Activated naive CD4-positive, alpha-beta T cell treated with anti-CD3 and anti-CD28 coated beads, Interleukin-2, amount 50 U/mL, for 72 hours (primary cell): Measurements from ENCODE around the gene BGLAP. TPM values are rescaled to one million over a fixed set of nuclear protein-coding genes. Genes with fewer than 3 reads are reported as not detected.
"Not testable (repeated sequence)": the region's sequence is repeated elsewhere in the genome, so short reads cannot be mapped to it uniquely, and the experiment has no call there.

Experiments used
- ATAC-seq, 2 donors: fragments of 150-1000 bp; cut with Tn5 transposase; 2 replicates each; pipeline ENCODE4 v1.10.0; 2021; ENCODE audit warnings: mild to moderate bottlenecking in 2 of 2, moderate library complexity in 2 of 2
- DNase-seq, 2 donors: peaks; one replicate each; pipeline ENCODE4 v3.0.0; 2021 to 2022; ENCODE audit warnings: low spot score in 2 of 2
- H3K27ac Mint-ChIP-seq, 2 donors: one replicate each; pipeline ENCODE4 v1.8.0; 2022; ENCODE audit warnings: mild to moderate bottlenecking in 2 of 2, mixed read lengths in 2 of 2
- H3K36me3 Mint-ChIP-seq, 2 donors: one replicate each; pipeline ENCODE4 v1.8.0; 2022; ENCODE audit warnings: mixed read lengths in 2 of 2
- H3K9me3 Mint-ChIP-seq, 2 donors: one replicate each; pipeline ENCODE4 v1.8.0; 2022; ENCODE audit warnings: mixed read lengths in 2 of 2
- total RNA-seq, 2 donors: library from RNA; stranded (reverse); gene quantifications; one replicate each; pipeline ENCODE4 v1.2.3, GENCODE V29; 2022

BGLAP gene
- total RNA-seq: 1 to 10 TPM; 4.3 to 9.7 TPM

DNA sequence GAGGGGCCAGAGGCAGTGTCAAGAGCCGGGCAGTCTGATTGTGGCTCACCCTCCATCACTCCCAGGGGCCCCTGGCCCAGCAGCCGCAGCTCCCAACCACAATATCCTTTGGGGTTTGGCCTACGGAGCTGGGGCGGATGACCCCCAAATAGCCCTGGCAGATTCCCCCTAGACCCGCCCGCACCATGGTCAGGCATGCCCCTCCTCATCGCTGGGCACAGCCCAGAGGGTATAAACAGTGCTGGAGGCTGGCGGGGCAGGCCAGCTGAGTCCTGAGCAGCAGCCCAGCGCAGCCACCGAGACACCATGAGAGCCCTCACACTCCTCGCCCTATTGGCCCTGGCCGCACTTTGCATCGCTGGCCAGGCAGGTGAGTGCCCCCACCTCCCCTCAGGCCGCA, at the start of gene BGLAP:
Gene BGLAP (plus strand): TSS at position 259 of the 400 bp plus-strand sequence. CDS start 48 bp downstream, at position 307.
- DNase-seq: no peak
- H3K27ac Mint-ChIP-seq: peak within 1 kb of the TSS; percentile 58 to 60
- no peaks in the 10 kb centered on the region for H3K9me3 Mint-ChIP-seq
- ATAC-seq: no peak
- H3K36me3 Mint-ChIP-seq: peaks cover 9 to 21% of the 10 kb centered on the region in 2 donors

DNA sequence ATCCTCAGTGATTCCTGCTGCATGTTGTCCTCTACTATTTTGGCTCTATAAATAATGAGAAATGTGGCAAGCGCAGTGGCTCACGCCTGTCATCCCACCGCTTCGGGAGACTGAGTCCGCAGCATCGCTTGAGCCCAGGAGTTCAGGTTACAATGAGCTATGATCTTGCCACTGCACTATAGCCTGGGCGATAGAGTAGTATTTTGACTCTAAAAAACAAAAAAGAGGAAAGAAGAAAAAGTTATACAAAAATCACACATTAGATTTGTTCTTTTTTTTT, 48.8 kb upstream of the BGLAP start:
- Mint-ChIP-seq H3K27ac (peak overlapping the region; percentile 94 to 98), H3K9me3 (no peaks in the 10 kb centered on the region), H3K36me3 (peaks cover 29 to 45% of the 10 kb centered on the region in 2 donors)
- ATAC-seq (no peak), DNase-seq (no peak)

DNA sequence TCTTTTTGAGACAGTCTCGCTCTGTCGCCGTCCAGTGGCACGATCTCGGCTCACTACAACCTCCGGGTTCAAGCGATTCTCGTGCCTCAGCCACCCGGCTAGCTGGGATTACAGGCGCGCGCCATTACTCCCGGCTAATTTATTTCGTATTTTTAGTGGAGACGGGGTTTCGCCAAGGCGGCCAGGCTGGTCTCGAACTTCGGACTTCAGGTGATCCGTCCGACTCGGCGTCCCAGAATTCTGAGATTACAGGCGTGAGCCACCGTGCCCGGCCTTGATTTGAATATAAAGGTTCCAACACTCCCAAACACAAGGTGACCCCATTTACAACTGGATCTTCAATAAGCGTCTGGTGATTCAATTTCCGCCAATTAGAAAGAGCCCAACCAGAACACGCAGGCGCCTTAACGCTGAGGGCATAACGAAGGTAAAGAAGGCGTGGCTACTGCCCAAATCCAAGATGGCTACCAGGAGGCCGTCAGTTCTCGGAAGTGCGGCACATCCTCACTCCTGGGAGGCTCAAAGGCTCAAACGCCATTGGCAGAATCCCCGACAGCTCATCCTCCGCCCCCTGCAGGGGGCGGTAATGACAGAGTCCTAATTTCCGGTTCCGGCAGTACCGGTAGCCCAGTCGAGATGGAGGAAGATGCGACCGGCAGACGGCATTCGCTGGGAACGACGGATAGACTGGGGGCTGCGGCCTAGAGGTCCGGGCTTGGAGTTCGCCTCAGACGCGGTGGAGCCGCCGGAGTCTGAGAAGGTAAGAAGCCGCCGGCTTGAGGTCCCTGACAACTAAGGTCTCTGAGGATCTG, 48.3 kb upstream of the BGLAP start, which contains the start of gene SLC25A44:
Gene SLC25A44 (plus strand): TSS at position 617 of the 812 bp plus-strand sequence. CDS start 5,744 bp downstream, outside the sequence.
- no peaks in the 10 kb centered on the region for H3K9me3 Mint-ChIP-seq
- DNase-seq: peak; percentile 97 to 99
- H3K27ac Mint-ChIP-seq: peak within 1 kb of the TSS; percentile 94 to 98
- peak; percentile 91 to 96 for ATAC-seq
- H3K36me3 Mint-ChIP-seq: peaks cover 29 to 49% of the 10 kb centered on the region in 2 donors

- H3K9me3 Mint-ChIP-seq: no peaks in the 10 kb centered on the region
- DNase-seq (no peak), ATAC-seq (no peak)
- peak overlapping the region; percentile 94 to 98 for H3K27ac Mint-ChIP-seq
- H3K36me3 Mint-ChIP-seq: peaks cover 32 to 55% of the 10 kb centered on the region in 2 donors
Measured at GRCh38 chr1:156194300-156194652, 47.7 kb upstream of the BGLAP start.

- no peaks in the 10 kb centered on the region for H3K9me3 Mint-ChIP-seq
- peaks cover 46 to 65% of the 10 kb centered on the region in 2 donors for H3K36me3 Mint-ChIP-seq
- peak overlapping the region; percentile 57 to 76 for H3K27ac Mint-ChIP-seq
- ATAC-seq (no peak), DNase-seq (no peak)
Measured at GRCh38 chr1:156195853-156196252, 46.1 kb upstream of the BGLAP start.

DNA sequence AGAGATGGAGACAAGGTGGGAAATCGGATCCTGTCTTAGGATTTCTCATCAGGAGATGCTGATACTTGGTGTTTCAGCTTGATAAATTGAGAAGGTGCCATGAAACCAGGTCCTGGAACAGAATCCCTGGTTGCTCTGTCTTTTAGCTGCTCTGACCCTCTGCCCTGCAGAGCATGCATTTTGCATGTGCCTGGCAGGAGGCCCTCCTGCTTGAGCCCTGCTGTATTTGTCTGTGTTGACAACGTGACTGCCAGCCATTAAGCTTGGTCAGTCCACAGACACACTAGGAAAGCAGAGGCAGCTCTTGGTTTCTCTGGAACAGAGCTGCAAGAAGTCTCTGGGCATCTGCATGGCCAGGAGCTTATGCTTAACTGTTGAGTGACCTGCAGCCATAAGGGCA, 45.5 kb upstream of the BGLAP start:
- H3K27ac Mint-ChIP-seq: peak overlapping the region in 1 of 2 donors; percentile 90
- ATAC-seq: no peak
- no peak for DNase-seq
- peaks cover 46 to 65% of the 10 kb centered on the region in 2 donors for H3K36me3 Mint-ChIP-seq
- no peaks in the 10 kb centered on the region for H3K9me3 Mint-ChIP-seq

DNA sequence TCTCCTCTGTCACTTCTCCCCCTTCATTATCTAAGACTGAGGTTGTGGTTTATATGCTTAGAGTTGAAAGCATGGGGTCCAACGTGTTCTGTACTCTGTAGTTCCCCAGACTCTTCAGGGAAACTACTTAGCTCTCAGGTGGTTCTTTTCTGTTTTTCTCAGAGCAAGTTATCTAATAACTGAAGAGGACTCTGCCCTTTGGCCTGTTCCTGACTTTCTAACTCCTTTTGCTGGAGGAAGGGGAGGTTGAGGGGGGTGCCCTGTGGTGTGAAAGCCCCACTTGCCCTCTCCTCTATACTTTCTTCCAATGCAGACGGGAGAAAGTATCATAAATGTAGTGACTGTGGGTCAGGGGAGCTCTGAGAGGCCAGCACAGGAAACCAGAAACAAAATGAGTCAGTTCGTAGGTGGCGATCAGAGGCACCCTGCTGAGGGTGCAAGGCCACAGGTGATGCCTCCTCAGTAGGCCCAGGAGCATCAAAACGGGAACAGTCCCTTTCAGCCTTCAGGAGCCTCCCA, 43.1 kb upstream of the BGLAP start:
- Mint-ChIP-seq H3K9me3 (no peaks in the 10 kb centered on the region), H3K27ac (peak overlapping the region; percentile 83 to 90), H3K36me3 (peaks cover 37 to 55% of the 10 kb centered on the region in 2 donors)
- ATAC-seq (peak; percentile 80 to 87), DNase-seq (peak in 1 of 2 donors; percentile 79)

DNA sequence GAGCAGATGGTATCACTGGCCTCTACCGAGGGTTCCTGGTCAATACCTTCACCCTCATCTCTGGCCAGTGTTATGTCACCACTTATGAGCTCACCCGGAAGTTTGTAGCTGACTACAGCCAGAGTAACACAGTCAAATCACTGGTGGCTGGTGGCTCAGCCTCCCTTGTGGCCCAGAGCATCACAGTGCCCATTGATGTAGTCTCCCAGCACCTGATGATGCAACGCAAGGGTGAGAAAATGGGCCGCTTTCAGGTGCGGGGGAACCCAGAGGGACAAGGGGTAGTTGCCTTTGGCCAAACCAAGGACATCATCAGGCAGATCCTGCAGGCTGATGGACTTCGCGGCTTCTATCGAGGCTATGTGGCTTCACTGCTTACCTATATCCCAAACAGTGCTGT, 41.9 kb upstream of the BGLAP start:
- H3K9me3 Mint-ChIP-seq: no peaks in the 10 kb centered on the region
- ATAC-seq: peak in 1 of 2 donors; percentile 24
- peak overlapping the region; percentile 83 to 90 for H3K27ac Mint-ChIP-seq
- peaks cover 30 to 47% of the 10 kb centered on the region in 2 donors for H3K36me3 Mint-ChIP-seq
- no peak for DNase-seq

GRCh38 chr1:156203331-156203730, 38.7 kb upstream of the BGLAP start:
- DNase-seq (no peak), ATAC-seq (no peak)
- H3K27ac Mint-ChIP-seq: no peak overlapping the region
- no peaks in the 10 kb centered on the region for H3K9me3 Mint-ChIP-seq
- H3K36me3 Mint-ChIP-seq: peaks cover 23 to 41% of the 10 kb centered on the region in 2 donors

DNA sequence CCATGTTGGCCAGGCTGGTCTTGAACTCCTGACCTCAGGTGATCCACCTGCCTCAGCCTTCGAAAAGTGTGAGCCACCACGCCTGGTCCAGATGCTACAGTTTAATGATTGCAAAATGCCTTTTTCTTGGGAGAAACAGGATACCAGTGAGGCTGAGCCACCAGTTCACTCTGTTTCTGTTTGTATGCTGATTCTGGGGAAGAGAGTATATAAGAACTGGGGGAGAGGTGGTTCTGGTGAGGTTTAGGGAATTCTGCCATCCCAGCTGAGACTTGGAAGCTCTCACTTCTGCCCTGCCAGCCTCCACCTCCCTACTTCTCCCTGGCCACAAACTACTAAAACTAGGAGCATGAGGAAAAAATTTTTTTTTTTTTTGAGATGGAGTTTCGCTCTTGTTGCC, 37.3 kb upstream of the BGLAP start:
- Mint-ChIP-seq H3K36me3 (peaks cover 16 to 35% of the 10 kb centered on the region in 2 donors), H3K9me3 (no peaks in the 10 kb centered on the region), H3K27ac (no peak overlapping the region)
- no peak for ATAC-seq
- DNase-seq: no peak

DNA sequence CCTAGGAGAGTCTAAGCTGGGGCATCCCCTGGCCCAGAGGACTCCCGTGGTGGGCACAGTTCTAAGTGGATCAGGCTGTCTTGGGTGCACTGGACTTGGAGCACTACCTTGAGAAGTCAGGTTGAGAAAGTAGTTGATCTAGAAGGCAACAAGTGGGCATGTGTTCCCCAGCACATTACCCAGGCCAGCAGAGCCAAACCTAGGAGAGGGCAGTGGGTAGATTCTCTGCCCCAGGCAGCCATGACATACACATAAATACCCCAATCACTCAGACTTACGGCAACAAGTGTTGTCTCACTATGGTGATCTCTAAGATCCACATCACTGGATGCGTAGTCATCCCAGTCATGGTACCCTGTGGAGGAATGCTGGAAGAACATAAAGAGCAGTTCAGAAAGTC, 30.7 kb upstream of the BGLAP start:
- Mint-ChIP-seq H3K27ac (peak overlapping the region in 1 of 2 donors; percentile 97), H3K36me3 (peaks cover 17 to 64% of the 10 kb centered on the region in 2 donors), H3K9me3 (peaks cover 0 to 4% of the 10 kb centered on the region in 2 donors)
- ATAC-seq: no peak
- DNase-seq: no peak

GRCh38 chr1:156212130-156212529, 29.9 kb upstream of the BGLAP start:
- Mint-ChIP-seq H3K27ac (peak overlapping the region; percentile 97 to 100), H3K9me3 (peaks cover 0 to 4% of the 10 kb centered on the region in 2 donors), H3K36me3 (peaks cover 17 to 64% of the 10 kb centered on the region in 2 donors)
- DNase-seq (no peak), ATAC-seq (no peak)

- DNase-seq: peak; percentile 95 to 97
- peak; percentile 92 for ATAC-seq
- Mint-ChIP-seq H3K27ac (peak within 1 kb of the TSS; percentile 97 to 100), H3K36me3 (peaks cover 17 to 58% of the 10 kb centered on the region in 2 donors), H3K9me3 (peaks cover 0 to 4% of the 10 kb centered on the region in 2 donors)
Measured at GRCh38 chr1:156212833-156213643, 28.9 kb upstream of the BGLAP start, which contains the start of gene PMF1. PMF1 (plus strand) TSS chr1:156213007; CDS start chr1:156213016, 9 bp downstream.

DNA sequence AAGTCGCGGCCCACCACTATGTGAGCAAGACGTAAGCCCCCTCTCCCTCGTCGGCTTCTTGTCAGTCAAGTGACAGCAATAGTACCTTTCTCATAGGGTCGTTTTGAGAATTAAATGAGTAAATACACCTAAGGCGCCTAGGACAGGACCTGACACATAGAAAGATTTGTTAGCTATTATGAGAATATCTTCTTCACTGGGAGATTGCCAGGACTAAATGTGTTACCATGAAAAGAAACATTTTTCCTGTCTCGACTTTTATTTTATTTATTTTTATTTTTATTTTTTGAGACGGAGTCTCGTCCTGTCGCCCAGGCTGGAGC, 28.4 kb upstream of the BGLAP start:
- DNase-seq: no peak
- Mint-ChIP-seq H3K9me3 (peaks cover 0 to 4% of the 10 kb centered on the region in 2 donors), H3K27ac (peak overlapping the region; percentile 97 to 100), H3K36me3 (peaks cover 17 to 57% of the 10 kb centered on the region in 2 donors)
- no peak for ATAC-seq

- H3K9me3 Mint-ChIP-seq: peaks cover 0 to 5% of the 10 kb centered on the region in 2 donors
- peak overlapping the region; percentile 97 to 100 for H3K27ac Mint-ChIP-seq
- ATAC-seq (peak in 1 of 2 donors; percentile 26), DNase-seq (no peak)
- H3K36me3 Mint-ChIP-seq: peaks cover 19 to 56% of the 10 kb centered on the region in 2 donors
Measured at GRCh38 chr1:156214024-156214748, 27.8 kb upstream of the BGLAP start.

DNA sequence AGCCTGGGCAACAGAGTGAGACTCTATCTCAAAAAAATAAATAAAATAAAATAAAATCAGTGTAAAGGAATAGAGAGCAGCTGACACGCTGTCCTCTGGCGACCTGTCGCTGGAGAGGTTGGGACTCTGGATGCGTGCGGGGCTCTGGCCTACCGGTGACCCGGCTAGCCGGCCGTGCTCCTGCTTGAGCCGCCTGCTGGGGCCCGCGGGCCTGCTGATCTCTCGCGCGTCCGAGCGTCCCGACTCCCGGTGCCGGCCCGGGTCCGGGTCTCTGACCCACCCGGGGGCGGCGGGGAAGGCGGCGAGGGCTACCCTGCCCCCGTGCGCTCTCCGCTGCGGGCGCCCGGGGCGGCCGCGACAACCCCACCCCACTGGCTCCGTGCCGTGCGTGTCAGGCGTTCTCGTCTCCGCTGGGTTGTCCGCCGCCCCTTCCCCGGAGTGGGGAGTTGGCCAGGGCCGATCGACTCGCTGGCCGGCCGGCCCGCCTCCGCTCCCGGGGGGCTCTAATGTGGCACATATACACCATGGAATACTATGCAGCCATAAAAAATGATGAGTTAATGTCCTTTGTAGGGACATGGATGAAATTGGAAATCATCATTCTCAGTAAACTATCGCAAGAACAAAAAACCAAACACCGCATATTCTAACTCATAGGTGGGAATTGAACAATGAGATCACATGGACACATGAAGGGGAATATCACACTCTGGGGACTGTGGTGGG, 25.5 kb upstream of the BGLAP start:
- not testable (repeated sequence) for ATAC-seq, DNase-seq
- peaks cover 7 to 14% of the 10 kb centered on the region in 2 donors for H3K9me3 Mint-ChIP-seq
- H3K36me3 Mint-ChIP-seq: peaks cover 32 to 69% of the 10 kb centered on the region in 2 donors
- peak overlapping the region; percentile 100 for H3K27ac Mint-ChIP-seq
